ENCODE data around the gene SLC25A36.

Gene SLC25A36

DNA sequence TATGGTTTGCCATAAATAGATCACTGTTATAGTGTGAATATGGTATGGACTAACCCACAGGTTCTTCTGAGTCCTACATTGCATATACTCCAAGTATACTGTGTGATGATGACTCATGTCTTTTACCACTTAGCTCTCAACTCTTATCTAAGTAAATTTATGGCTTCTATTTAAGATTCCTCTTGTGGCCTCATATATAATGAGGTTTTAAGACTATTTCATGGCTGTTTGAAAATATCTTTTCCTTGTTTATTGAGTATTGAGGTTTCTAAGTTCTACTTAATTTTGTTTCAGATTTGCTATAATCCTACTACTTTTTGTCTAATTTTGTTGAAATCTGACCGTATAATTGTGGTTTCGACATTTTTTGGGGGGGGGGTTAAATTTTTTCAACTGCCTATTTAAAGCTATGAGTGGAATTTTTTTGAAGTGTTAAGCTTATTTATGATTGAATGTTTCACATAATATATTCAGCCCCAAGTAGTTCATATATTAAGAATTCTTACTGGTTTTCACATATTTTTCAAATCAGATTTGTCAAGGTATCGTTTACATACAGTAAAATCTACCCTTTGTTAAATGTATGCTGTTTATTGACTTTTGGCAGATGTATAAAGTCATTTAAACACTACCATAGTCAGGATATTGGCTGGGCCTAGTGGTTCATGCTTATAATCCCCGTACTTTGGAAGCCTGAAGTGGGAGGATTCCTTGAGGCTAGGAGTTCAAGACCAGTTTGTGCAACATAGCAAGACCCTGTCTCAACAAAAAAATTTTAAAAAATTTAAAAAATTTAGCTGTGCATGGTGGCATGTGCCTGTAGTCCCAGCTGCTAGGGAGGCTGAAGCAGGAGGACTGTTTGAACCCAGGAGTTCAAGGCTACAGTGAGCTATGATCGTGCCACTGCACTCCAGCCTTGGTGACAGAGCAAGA lies 11.7 kb downstream of the SLC25A36 start:
- H3K4me3 ChIP-seq (replicated peaks; ENCODE audit: low read depth, low read length), result no peak overlapping the region
- TF ChIP-seq CTCF (IDR thresholded peaks at IDR 0.05; ENCODE audit: low read depth, low read length, missing control alignments), result no peak
- DNase-seq (ENCODE audit: extremely low read depth, low read depth), result no peak

GRCh38 chr3:140954576-140954975 lies 12.9 kb downstream of the SLC25A36 start:
- no peak for TF ChIP-seq CTCF (IDR thresholded peaks at IDR 0.05; ENCODE audit: low read depth, low read length, missing control alignments)
- DNase-seq (ENCODE audit: extremely low read depth, low read depth), result no peak
- H3K4me3 ChIP-seq (replicated peaks; ENCODE audit: low read depth, low read length), result no peak overlapping the region

DNA sequence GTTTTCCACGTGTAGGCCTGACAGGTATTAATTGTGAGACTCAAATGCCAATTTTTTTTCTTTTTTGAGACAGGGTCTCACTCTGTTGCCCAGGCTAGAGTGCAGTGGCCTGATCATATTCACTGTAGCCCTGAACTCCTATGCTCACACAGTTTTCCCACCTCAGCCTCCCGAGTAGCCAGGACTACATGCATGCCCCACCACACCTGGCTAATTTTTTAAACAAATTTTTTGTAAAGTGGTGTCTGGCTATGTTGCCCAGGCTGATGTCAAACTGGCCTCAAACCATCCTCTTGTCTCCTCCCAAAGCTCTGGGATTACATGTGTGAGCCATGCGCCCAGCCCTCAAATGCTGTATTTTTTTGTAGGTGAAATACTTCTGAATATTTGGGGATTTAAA lies 14.0 kb downstream of the SLC25A36 start:
- H3K4me3 ChIP-seq (replicated peaks; ENCODE audit: low read depth, low read length), result no peak overlapping the region
- no peak for TF ChIP-seq CTCF (IDR thresholded peaks at IDR 0.05; ENCODE audit: low read depth, low read length, missing control alignments)
- DNase-seq (ENCODE audit: extremely low read depth, low read depth), result no peak

DNA sequence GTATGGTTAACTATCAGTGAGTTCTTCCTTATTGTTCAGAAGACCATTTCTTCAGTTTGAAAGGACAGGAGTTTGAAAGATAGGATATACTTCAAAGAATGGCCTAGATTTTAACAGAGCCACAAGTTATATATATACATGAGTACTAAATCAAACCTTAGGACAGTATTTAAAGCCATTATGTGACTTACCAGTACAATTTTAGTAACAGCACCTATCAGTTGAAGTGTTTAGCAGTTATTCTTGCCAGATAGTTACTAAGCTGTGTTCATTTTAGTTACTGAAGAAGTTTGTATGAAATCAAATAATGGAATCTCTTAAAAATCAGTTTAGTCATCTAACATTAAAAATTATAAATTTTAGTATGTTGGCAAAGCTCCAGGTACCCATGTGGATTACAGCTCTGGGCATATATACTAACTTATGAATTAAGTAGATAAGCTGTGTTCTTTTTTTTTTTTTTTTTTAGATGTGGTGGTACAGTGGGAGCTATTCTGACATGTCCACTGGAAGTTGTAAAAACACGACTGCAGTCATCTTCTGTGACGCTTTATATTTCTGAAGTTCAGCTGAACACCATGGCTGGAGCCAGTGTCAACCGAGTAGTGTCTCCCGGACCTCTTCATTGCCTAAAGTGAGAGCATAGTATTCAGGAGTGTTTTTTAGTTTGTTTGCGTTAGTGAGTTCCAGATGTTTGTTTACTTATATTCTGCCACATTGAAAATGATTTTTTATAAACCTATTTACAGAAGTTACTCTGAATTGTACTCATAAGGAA lies 14.6 kb downstream of the SLC25A36 start:
- no peak overlapping the region for H3K4me3 ChIP-seq (replicated peaks; ENCODE audit: low read depth, low read length)
- no peak for TF ChIP-seq CTCF (IDR thresholded peaks at IDR 0.05; ENCODE audit: low read depth, low read length, missing control alignments)
- no peak for DNase-seq (ENCODE audit: extremely low read depth, low read depth)

DNA sequence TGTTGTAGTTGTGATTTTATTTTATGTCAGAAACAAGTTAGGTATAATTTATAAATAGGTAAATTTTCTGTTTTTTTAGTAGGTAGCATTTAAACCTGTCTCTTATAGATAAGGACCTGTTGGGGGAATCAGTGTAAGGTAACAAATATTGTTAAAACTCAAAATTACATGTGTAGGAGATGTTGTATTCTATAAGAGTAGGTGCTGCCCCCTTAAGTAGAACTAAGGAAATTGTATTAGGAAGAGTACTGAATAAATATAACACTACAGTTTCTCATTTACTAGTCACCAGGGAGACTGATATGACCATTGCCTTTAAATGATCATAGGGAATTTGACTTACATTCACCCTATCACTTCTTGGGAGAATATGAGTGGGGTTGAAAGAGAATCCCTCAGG lies 31.2 kb downstream of the SLC25A36 start:
- H3K4me3 ChIP-seq (replicated peaks; ENCODE audit: low read depth, low read length), result no peak overlapping the region
- no peak for TF ChIP-seq CTCF (IDR thresholded peaks at IDR 0.05; ENCODE audit: low read depth, low read length, missing control alignments)
- no peak for DNase-seq (ENCODE audit: extremely low read depth, low read depth)

DNA sequence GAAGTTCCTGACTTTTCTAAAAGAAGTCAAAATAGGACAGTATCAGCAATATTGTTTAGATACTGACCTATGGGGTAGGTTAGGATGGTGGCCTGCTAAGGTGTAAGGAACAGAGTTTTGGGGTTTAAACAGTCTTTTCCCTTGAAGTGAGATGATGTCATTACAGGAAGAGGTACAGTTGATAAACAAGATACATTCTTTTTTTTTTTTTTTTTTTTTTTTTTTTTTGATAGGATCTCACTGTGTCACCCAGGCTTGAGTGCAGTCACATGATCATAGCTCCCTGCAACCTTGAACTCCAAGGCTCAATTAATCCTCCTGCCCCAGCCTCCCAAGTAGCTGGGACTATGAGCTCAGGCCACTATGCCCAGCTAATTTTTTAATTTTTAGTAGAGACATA lies 33.3 kb downstream of the SLC25A36 start:
- no peak overlapping the region for H3K4me3 ChIP-seq (replicated peaks; ENCODE audit: low read depth, low read length)
- TF ChIP-seq CTCF (IDR thresholded peaks at IDR 0.05; ENCODE audit: low read depth, low read length, missing control alignments), result no peak
- no peak for DNase-seq (ENCODE audit: extremely low read depth, low read depth)
